GM18526 (cell line): ENCODE measurements around the gene C6.

ENCODE experiments used
- POLR2A ChIP-seq: IDR thresholded peaks from 3 replicates; pipeline ENCODE4 v1.6.1; 2011; ENCODE audit not compliant: insufficient read length; ENCODE audit errors: extremely low read depth

C6 gene

DNA sequence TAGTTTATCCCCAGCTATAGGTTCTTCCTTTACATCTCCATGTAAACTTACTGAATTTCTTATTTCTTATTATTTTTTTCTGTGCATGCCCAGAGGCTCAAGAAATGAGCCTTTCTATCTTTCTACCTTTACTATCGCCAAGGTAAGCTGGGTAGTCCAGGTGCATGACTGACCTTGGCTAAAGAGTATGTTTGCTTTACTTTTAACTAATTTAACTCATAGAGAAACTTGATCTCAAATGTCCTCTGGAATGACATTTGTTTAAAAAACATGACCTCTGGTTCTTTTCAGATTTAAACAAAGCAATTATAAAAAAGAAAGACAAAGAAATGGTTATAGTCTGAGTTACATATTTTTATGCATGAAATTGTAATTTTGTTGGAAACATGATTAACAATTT lies 397 bp downstream of the C6 start:
- no peak for TF ChIP-seq POLR2A

DNA sequence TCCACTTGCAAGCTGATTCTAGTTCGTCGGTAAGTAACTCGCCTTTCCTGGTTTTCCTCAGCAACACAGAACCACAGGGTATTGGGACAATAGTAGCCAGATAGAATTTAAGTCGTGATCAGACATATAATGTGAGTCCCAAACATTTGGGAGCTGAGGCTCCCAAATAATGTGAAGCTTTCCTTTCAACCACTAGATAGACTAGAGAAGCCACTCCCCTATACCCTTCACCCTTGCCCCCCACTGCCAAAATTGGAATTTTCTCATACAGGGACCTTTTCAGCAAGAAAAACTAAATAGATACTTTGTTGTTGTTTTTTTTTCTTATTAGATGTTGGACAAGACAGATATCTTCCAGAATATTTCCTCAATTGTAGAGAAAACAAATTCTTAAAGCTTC lies 1.9 kb downstream of the C6 start:
- no peak for TF ChIP-seq POLR2A

DNA sequence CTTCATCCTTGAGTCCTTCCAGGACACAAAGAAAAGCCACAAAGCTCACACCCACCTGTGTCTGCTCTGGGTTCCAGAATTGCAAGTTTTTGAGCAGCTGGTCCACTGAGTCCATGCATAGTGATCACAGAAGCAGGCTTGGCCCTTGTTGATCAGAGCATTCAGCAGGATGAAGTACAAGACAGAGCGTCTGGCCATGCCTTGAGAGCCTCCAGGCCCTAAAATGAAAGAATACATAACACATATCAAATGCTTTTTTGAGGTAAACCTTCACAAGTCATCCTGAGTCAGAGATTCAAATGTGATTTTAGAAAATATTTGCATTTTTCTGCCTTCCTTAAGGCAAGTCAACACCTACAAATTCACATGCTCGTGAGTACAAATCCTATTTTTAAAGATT lies 10.3 kb downstream of the C6 start:
- TF ChIP-seq POLR2A, result no peak

DNA sequence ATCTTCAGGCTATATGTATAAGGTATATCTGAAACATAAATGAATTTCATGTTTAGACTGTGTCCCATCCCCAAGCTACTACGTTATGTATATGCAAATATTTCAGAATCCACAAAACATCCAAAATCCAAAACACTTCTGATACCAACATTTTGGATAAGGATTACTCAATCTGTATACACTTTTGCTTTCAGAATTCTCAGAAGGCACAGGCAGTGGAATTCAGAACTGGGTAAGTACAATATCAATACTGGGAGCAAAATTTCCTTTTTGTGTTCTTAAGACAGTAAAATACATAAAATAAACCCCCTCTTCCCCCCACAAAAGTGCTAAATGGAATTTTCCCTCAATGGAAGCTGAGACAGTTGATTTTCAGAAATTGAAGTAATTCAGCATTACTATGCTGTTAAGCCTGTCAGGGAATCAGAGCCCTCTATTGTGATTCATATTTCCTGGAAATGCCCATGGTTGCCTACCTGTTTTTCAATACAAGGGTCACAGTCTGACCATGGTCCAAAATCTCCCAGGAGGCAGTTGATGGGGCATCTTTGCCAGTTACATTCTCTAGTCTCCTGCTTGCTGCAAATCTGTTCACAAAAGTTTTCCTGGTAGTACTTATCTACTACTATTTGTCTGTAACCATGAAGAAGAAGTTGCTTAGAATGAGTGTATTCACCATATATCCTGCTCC lies 12.1 kb downstream of the C6 start:
- no peak for TF ChIP-seq POLR2A

DNA sequence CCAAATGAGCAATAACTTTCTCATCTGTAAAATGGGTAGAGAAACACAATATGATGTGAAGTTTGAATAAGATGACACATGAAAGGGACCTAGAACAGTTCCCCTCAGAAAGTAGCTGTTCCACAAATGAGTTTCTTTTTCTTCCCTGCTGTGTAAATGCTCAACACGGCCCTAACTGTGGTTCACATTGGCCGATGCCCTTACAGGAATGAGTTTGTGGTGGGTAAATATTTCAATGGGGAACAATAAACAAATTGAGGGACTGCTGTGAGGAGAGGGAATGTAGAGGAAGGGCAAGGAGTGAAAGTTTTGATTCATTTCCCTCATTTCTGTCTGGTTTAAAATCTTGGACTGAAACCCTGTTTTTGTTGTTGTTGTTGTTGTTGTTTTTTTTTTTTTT lies 12.8 kb downstream of the C6 start:
- TF ChIP-seq POLR2A, result no peak

DNA sequence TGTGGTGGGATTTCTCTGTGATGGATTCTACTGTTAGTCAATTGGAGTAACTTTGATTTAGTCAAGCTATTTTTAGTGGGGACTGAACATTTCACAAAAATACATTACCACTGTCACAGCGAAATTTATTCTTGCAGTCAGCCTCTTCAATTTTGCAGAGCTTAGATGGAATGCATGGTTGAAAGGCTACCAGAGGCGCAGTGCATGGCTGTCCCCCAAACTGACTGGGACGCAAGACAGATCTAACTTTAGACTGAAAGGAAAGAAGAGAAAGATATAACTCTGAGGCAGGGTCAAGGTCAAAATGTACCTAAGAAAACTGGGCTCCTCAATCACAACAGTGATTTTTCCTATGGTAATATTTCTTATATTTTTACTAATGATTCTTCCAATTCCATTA lies 13.7 kb downstream of the C6 start:
- no peak for TF ChIP-seq POLR2A

DNA sequence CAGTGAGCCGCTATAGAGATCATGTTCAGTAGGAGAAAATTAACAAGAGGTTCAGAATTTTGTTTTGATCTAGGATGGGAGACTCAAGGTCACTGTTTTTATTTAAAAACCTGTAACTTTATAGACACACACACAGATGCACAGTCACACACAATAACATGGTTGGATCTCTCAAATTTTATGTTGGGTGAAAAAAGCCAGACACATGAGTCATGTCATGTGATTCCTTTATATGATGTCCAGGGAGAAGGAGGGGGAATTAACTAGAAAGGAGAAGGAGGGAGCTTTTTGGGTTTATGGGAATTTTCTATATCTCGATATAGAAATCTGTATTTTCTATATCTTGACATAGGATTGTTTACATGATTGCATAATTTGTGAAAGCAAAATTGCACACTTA lies 17.1 kb downstream of the C6 start:
- TF ChIP-seq POLR2A, result no peak

DNA sequence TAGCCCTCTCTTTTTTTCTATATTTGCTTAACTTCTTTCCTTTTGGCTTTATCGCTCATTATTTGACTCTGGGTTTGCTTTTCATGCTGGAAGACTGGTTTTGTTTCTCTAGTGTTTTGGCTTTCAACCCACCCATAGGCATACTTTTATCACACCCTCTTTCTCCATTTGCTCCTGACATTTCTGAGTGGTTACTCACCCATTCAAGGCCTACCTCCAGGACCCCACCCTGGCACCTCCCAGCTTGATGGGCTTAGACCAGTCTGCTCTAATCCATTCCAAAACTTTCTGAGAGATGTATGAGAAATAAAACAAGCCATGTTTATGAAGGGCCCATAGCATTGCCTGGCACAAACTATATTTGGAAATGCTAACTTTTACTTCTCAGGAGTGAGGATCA lies 18.1 kb downstream of the C6 start:
- no peak for TF ChIP-seq POLR2A

DNA sequence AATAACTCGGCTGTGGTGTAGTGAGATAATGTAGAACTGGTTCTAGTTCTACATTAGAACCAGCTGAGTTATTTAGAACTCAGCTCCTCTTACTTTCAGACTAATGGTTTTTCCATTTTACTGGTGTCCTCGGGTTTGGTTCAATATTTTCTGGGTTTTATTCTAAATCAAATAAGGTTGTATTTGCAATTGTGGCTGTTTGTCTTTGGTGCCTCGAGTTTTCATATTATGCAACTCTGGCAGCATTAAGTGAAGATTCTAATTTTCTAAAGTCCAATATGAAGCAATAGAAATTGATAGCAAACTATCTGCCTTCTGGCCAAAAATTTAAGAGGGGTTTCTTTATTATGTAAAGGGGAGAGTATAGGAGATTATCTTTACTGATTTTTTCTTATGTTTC lies 19.0 kb downstream of the C6 start:
- no peak for TF ChIP-seq POLR2A

DNA sequence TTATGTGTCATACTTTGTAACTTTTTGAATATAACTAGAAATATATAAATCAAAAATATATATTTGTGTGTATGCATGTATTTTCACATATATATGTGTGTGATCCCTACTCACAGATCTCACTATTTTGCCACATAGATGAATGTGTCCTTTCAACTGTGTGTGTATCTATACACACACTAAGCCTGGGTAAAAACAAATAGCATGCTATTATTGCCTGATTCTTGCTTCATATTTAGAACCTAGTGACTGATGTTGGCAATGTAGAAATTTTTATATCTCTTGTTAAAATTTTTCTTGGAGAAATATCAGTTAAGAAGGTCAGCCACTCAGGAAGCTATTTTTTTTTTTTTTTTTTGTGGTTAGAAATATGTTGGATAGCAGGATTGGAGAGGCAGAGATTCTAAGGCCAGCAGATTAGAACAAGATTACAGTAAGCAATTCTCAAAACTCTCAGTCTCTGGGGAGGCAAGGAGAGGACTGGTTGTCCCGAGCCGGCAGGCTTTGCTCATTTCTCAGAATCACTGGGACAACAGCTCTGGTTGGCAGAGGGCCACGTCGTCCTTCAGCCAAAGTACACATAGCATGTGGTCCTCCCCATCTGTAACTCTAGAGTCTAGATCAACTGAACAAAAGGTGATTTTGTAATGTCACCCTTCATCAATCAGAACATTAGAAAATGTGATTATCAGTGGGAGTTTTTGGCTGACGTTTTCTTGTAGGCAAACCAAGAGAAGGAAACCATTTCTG lies 19.7 kb downstream of the C6 start:
- TF ChIP-seq POLR2A, result no peak

DNA sequence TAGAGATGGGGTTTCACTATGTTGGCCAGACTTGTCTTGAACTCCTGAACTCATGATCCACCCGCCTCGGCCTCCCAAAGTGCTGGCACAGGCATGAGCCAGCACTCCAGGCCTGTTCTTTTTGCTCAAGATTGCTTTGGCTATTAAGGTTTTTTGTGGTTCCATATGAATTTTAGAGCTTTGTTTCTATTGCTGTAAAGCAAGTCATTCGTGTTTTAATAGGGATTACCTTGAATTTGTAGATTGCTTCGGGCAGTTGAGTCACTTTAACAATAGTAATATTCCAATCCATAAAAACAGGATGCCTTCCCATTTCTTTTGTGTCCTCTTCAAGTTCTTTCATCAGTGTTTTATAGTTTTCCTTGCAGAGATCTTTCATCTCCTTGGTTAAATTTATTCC lies 22.1 kb downstream of the C6 start:
- TF ChIP-seq POLR2A, result no peak

DNA sequence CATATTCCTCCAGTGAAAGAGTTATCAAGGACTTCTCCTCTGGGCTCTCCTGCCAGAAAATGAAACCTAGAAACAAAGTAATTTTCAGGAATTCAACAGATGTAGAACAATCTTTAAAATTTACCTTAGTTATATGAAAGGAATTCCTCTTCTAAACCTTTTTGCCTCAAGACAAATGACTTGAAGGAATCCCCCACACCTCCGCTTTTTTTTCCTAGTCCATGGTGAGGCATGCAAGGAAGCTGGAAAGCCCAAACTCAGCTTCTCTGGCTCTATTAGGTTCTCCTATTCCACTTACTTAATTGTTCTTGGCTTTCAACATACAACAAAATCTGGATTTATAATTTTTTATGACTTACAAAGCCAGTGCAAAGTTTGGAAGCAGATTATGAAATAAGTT lies 27.2 kb downstream of the C6 start:
- no peak for TF ChIP-seq POLR2A

DNA sequence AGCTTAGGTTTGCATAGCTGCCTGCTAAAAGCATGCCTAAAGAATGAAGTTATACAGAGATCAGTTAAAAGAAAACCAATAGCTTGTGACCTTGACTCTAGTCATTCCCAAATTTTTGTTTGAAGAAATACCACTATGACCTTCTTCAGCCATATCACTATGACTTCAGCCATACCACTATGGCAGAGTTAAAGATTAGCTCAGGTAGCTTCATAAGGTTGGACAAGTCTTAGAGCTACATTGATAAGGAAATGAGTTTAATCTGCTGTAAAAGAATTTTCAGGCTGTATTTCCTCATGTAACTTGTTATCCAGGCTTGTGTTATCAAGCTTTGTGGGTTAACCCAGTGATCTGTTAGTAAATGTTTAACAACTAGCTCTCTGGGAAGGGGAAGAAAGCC lies 30.7 kb downstream of the C6 start:
- no peak for TF ChIP-seq POLR2A

DNA sequence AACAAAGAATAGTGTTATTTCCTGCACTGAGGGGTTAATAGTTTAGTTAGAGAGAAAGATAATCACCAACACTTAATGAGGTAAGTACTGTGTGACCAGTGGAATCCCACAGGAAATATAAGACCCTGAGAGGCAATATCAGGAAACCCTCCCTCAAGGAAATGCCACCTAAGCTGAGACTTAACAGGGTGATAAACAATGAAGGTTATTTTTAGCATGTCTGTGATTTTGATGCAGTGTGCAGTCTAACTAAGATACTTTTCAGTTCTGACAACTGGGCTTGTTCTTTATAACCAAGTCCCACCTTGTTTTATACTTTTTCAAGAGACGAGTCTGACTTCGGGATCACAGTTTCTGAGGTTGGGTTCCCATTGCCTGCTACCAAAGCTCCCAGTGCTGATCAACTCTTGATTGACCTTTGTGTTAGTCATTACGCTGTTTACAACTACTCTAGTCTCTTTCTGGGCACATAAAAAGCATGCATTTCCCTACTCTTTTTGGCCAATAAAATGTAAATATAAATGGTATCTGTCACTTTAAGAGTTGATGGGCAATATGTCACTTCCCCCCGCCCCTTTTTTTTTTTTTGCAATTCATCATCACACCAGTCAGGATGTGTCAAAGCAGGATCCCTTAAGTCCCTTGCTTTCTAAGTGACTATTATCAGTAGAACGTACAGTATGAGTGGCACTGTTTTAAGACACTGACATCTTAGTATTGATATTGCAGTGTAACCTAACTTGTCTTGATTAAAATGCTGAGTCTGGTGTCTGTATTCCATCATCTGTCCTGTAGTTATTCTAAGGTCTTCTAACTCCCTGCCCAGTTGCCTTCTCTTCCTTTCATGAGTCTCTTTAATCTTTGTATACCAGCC lies 31.4 kb downstream of the C6 start:
- TF ChIP-seq POLR2A, result no peak

DNA sequence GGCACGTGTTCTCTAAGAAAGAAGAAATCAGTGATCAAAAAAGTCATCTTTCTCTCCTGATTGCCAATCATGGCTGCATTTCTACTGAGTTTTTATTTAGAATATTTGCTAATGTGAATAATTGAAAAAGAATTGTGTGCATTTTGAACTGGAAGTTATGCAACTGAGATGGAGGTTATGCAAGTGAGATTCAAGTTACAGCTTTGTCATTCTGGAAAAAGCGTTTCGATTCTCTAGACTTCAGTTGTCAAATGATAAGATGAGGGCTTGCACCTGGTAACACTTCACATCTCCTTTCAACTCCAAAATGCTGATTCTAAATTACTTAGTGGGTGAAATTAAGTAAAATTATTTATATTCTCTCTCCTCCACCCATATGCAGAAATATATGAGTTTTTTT lies 36.4 kb downstream of the C6 start:
- no peak for TF ChIP-seq POLR2A

DNA sequence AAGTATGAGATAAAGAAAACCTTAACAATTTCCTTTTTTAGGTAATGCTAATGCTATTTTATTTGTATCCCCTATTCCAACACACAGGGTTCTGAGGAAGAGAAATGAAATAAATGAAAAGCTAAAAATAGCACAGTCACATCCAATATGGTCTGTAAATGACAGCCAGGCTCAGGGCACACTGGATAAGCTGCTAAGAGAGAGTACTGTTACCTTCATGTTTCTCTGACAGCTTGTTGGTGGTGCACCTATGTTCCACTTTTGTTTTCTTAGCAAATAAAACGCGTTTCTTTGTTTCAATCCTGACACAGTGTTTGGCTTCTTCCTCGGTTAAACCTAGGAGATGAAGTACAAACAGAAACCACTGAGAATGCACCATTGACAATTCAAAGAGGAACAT lies 41.3 kb downstream of the C6 start:
- no peak for TF ChIP-seq POLR2A
